NCI-H187 treated with DMSO at 0.1 percent for 48 hours (cell line): Measurements from ENCODE around the gene NFAM1.

Source experiments
- DNase-seq: peaks from one replicate; lab custom pipeline; 2025; lab: John Stamatoyannopoulos, UW

Gene NFAM1

DNA sequence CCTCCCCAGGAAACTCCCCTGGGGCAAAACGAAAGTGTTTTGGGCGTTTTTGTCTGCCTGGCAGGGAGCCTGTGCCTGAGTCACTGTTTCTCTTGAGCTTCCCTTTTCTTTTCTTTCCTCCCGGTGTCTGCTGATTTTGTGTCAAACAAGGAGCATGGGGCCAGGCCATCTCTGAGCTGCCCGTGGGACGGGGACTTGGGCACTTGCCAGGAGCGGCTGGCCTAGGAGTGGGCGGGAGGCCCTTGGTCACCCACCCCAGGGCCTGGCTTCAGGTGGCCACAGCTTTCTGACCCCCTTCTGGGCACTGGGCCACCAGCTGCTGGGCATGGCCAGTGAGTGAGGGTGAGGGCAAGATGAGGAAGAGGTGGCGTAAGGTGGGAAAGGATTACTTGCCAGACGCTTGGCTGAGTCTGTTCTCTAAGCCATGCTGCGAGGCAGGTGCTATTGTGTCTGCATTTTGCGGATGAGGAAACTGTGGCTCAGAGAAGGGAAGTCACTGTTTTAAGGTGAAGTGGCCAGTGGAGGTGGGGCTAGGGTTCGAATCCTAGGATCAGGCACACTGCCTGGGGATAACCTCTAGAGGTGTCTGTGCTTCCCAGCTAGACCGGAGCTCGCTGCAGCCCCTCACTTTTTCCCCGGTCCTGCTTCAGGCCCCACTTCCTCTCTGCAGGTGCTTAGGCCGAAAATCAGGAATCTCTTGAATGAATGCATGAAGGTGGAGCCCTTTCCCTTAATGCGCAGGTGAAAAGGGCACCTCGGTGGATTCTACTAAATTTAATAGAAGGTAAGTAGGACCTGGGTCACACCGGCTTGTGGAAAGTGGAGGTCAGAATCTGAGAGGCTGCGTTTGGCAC lies 7.8 kb upstream of the NFAM1 start:
- DNase-seq: no peak

DNA sequence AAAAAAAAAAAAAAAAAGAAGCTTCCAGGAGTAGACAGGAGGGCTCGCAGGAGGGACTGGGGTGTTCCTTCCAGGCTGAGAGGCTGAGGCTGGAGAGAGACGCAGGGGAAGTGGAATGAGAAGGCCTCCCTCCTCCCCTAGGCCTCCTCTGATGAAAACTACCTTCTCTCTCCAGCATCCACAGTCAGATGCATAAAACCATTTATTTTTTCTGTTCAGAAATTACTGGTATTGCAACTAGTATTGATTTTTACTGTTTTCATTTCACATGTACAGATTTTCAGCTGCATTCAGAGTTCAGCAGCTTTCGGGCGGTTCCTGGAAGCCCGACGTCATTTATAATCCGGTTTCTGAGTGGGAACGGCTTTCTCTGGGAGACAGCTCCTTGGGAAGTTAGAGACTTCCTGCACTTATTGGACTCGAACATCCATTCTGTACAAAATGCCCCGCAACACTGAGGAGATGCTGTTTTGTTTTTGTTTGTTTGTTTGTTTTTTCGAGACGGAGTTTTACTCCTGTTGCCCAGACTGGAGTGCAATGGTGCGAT lies 6.9 kb upstream of the NFAM1 start:
- no peak for DNase-seq

DNA sequence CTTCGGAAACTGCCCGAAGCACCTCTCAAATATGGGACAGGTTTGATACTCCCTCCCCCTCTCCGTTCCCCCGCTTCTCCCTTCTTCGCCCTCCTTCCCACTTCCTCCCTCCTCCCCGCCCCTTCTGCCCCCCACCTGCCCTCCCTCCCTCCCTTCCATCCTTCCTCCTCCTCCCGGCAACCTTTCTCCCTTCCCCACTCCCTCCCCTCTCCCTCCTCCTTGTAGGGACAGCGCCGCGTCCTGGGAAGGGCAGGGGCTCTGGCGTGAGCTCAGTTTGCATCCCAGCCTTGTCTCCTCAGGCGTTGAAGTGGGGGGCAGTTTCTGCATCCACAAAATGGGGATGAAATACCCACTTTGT lies 6.1 kb upstream of the NFAM1 start:
- DNase-seq: no peak

DNA sequence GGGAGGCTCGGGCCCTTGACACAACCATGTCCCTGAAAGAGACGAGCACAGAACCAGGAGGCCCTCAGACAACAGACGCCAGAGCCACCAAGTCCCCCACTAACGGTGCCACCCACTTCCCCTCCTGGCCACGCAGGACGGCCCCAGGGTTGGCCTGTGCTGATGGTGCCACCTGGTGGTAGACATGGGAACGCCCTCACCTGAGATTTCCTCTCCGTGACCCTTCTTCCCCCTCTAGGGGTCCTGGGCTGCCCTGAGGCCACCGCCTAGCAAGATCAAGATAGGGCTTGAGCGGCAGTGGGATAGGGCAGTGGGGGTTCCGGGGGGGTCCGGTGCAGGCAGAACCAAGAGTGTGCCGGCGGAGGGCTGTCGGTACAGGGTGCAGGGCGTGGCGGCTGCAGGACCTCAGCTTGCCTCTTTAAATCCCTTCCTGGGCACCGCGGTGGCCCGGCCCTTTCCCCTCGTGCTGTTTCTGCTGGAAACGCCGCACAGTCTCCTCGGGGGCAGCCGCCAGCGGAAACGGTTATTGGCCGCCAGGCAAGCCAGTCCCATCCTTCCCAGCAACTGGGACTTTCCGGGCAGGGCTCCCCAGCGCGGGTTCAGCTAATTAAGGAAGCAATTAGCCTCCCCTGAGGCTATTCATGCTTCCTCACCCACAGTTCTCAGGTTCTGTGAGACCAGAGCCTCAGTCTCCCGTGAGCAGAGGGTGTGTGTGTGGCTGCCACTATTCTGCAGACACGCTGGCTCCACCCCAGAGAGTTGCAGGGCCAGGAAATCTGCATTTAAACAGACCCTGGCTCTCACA lies 5.5 kb upstream of the NFAM1 start:
- DNase-seq: no peak

DNA sequence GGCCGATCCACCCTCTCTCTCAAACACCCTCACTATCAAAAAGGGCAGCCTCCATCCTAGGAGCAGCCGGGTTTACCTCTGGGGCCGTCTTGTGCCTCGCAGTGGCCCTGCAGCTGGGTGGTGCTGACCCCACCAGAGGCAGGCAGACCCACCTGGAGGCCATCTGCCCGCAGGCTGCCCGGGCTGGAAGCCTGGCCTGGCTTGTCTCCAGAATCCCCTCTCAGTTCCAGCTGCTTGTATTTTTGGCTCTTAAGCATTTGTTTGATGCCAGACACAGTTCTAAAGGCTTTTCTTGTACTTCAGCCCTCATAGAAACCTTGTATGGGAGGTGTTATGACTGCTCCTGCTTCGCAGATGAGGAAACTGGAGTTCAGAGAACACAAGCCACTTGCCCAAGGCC lies 4.2 kb upstream of the NFAM1 start:
- no peak for DNase-seq

DNA sequence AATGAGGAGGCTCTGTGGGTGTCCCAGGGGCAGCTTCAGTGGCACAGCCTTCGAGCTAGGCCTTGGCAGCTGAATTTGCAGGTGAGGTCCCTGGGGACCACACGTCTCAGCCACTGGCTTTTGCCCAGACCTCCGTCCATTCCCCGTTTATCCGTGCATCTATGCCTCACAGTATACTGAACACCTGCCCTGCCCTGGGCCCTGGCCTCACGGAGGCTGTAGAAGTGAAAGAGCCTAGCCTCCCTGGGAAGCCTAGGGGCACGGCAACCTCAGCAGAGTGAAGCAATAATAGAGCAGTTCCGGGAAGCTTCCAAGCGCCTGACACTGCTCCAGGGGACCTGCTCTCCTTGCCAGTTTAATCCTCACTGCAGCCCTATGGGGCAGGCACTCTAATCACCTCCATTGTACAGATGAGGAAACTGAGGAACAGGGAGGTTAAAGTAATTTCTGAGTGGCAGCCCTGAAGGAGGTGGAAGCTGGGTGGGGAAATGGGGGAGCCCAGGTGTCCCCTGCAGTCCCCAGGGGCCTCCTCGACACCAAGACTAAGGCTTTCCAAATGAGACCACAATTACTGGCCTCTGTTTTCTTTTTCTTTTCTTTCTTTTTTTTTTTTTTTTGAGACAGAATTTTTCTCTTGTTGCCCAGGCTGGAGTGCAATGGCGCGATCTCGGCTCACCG lies 2.7 kb upstream of the NFAM1 start:
- no peak for DNase-seq

DNA sequence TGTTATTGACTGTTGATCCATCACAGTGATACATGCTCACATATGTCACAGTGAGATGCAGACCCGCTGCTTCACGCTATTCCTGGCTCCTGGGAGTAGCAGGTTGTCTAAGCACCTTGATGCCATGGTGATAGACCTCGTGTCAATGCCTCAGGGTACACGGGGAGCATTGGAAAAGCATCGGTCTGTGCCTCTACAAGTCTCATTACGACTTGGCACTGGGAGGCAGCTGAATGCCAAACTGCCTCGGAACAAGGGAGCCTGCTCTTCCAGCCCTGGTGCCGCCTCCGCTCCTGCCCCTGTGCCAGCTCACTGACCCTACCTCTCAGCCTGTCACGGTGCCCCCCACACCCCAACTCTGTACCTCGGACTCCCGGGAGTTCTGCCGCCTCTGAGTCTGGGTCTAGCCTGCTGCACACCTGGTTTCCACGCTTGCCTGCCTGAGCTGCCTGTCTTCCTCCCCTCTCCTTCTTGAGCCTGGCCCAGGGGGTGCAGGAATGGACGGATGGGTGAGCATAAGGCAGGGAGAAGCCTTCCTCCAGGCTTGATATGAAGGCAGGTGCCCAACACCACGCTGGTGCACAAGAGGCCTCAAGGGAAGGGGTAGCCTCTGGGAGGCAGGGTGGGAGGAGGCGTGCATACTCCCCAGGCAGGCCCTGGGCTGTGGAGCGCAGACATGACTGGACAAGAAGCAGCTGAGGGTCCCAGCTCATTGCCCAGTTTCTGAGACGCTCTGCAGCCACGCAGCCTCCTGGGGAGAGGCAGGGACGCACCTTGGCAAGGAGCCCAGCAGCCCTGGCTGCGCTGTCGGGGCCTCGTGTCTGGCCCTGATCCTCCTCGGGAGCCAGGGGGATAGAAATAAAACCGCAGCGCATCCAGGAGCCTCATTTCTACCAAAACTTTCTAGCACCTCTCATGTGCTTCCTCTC lies 1.8 kb upstream of the NFAM1 start:
- DNase-seq: no peak

- DNase-seq: no peak
These were observed 615 bp upstream of the NFAM1 start for GRCh38 chr22:42432818-42433217.

DNA sequence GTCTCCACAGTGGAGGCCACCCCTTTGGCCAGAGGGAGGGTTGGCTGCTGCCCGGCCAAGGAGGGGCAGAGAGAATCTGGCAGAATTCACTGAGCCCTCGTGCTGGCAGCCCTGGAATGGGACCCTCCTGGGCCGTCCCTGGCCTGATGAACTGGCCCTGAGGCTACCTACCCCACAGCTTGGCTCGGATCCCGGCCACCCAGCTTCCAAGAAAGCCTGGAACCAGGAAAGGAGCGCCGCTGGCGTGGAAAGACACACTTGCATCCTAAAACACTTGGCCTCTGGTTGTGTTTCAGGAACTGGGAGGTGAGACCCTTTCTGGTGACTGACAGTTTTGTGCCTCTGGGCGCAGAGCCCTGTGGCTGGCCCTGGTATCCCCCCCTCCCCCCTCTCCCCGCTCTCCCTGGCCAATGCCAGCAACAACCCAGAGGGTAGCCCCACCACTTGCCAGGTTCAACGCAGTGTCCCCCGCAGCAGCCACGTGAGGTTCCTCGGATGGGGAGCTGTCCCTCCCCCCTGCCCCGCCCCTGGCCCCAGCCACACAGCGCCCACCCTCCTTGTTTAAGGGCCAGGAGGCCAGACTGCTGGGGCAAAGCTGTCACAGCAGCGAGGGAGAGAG lies 693 bp downstream of the NFAM1 start:
- no peak for DNase-seq

GRCh38 chr22:42430528-42431125 lies 1.6 kb downstream of the NFAM1 start:
- DNase-seq: no peak

DNA sequence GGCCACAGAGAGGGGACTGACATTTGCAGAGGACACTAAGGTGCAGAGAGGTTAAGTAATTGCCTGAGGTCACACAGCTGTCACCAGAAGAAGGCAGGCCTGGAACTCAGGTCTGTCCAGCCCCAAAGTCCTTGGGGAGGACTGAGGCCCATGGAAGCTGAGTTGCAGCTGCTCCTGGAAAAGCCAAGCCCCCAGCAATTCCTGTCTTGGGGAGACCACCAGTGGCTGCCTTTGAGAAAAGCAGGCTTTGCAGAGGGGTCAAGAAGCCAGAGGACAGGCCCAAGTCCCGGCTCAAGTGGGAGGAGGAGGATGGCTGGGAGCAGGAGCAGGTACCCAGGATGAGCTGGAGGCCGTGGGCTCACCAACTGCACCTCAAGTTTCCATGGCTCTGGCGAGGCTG lies 3.4 kb downstream of the NFAM1 start:
- DNase-seq: no peak

GRCh38 chr22:42428025-42428424 lies 4.2 kb downstream of the NFAM1 start:
- DNase-seq: no peak

DNA sequence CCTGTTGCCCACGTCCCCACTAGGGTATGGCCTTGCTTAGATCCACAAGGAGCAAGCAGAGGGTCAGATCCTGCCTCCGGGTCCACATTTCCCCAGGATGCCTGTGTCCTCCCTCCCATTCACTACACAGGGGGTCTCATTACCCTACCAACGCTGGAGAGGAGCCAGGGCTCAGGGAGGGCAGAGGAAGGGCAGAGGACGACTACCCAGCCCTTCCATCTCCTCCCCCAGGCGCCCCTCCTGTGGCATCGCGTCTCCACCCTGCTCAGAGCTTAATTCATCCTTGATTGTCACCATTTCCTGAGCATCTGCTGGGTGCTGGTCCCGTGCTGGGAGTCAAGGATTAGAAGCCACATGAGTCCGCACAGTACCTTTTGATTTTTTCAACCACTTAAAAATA lies 5.0 kb downstream of the NFAM1 start:
- no peak for DNase-seq

DNA sequence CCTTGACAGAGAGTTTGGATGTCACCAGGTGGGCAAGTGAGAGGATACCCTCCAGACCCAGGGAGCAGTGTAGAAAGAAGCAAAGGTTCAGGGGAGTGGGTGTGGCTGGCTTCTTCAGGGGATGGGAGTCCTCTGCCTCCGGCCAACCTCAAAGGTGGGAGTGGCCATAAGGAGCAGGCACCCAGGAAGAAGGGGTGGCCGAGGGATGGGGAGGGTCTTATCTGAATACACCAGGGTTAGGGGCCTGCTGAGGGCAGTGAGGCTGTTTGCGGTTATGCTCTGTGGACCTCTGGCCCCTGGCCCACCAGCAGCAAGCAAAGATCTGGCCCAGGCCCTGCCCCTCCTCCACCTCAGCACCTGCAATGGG lies 6.2 kb downstream of the NFAM1 start:
- no peak for DNase-seq

- no peak for DNase-seq
These were observed 6.7 kb downstream of the NFAM1 start for GRCh38 chr22:42425337-42425988.

DNA sequence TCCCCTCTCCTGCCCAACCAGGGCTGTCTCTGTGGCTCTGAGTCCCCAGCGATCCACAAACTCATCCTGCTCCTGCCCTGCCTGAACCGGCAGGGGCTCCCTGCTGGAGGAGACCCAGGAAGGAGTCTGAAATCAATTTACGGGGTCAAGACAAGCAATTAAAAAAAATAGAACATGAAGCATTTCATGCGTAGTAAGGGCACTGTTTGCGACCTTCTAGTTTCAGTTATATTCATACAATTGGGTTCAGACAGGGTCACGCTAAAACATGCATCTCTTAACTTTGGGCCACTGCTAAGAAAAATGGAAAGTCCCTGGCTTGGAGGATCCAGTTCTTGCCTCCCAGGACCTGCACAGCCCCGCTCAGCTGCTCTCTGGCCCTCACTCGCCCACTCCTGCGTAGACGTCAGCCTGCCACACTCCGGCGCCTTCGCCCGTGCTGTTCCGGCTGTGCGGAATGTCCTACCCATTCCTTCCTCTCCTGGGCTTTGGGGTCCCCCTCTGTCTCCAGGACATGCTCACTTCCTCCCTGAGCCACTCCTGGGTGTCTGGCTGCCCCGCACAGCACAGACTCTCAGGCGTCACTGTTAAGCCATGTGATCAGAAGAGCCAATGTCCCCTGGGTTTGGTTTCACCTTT lies 12.8 kb downstream of the NFAM1 start:
- DNase-seq: no peak

GRCh38 chr22:42418811-42419242 lies 13.4 kb downstream of the NFAM1 start:
- DNase-seq: no peak

GRCh38 chr22:42417645-42418305 lies 14.4 kb downstream of the NFAM1 start:
- no peak for DNase-seq

GRCh38 chr22:42416671-42417230 lies 15.5 kb downstream of the NFAM1 start:
- no peak for DNase-seq
